Mucosa of rectum (tissue), 2 donors: ENCODE data around the gene ZGPAT.

Source experiments
- H3K27ac ChIP-seq, 2 donors: one replicate each; pipeline ENCODE4 v1.7.0; 2013; ENCODE audit warnings: inconsistent platforms in 2 of 2, low read depth in 2 of 2, low read length in 2 of 2
- H3K27me3 ChIP-seq, 2 donors: one replicate each; pipeline ENCODE4 v1.7.0; 2013; ENCODE audit warnings: low read length in 2 of 2; ENCODE audit not compliant: control insufficient read depth in 2 of 2, insufficient read depth in 2 of 2
- H3K36me3 ChIP-seq, 2 donors: one replicate each; pipeline ENCODE4 v1.7.0; 2013; ENCODE audit warnings: low read length in 2 of 2; ENCODE audit not compliant: control insufficient read depth in 2 of 2, insufficient read depth in 2 of 2
- H3K4me1 ChIP-seq, 2 donors: one replicate each; pipeline ENCODE4 v1.7.0; 2013; ENCODE audit warnings: low read length in 2 of 2, mild to moderate bottlenecking in 1 of 2; ENCODE audit not compliant: control insufficient read depth in 2 of 2, insufficient read depth in 2 of 2
- H3K4me3 ChIP-seq, 2 donors: one replicate each; pipeline ENCODE4 v1.7.0; 2013; ENCODE audit warnings: low read length in 2 of 2
- H3K9ac ChIP-seq, 2 donors: one replicate each; pipeline ENCODE4 v1.7.0; 2013; ENCODE audit warnings: low read length in 2 of 2, low read depth in 1 of 2, mild to moderate bottlenecking in 1 of 2
- H3K9me3 ChIP-seq, 2 donors: one replicate each; pipeline ENCODE4 v1.7.0; 2013; ENCODE audit warnings: low read length in 2 of 2; ENCODE audit not compliant: control insufficient read depth in 2 of 2
- donor health status: healthy.
- donor health status: Normal muscosa, but diverticular disease.

Gene ZGPAT

DNA sequence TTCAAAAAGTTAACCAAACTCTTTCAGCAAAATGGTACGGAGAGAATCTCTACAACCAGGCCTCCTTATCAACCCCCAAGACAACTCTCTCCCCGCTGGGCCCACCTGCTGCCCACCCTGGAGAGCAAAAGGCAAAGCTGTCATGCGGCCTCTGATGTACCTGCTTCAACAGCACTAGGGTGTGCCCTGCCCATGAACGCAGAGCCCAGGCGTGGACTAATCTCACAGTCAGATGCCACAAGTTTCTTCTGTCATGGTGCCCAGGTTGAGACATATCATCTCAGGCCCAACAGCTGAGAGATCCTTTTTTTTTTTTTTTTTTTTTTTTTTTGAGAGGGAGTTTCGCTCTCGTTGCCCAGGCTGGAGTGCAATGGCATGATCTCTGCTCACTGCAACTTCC, 58.1 kb downstream of the ZGPAT start:
- no peak overlapping the region for H3K9ac ChIP-seq
- H3K27ac ChIP-seq, result no peak overlapping the region
- H3K9me3 ChIP-seq, result no peaks in the 10 kb centered on the region
- no peaks in the 10 kb centered on the region for H3K4me1 ChIP-seq
- H3K27me3 ChIP-seq, result no peaks in the 10 kb centered on the region
- H3K4me3 ChIP-seq, result no peak overlapping the region
- H3K36me3 ChIP-seq, result no peaks in the 10 kb centered on the region

DNA sequence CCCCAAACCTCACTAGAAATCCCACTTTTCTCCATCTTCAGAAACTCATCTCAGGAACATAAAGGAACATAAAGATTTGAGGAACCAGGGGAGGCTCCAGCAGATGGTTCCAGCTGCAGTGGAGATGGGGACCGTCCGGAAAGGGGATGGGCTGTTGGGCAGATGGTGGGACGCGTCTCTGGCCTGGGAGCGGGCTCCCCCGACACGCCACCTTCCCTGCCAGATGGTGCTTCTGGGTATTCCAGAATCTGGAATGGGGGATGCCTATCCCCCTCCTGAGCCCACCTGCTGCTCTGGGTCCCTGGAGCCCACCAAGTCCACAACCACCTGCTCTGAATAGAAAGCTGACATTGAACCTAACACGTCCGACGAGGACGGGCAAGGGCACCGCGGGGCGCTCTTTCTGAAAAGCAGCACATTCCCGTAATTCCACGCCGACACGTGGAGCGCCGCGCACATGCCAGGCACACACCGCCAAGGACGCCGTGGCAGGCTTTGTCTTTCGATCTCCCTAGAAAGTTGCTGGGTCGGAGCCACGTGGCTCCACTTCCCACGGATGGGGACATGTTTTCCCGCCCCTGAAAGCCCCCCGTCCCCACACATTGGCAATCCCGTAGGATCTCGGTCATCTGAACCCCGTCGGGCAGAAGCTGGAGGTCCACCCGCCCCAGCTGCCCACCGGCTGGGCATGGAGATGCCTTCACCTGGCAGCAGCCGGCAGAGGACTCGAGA, 59.0 kb downstream of the ZGPAT start:
- H3K4me1 ChIP-seq, result no peaks in the 10 kb centered on the region
- no peak overlapping the region for H3K27ac ChIP-seq
- no peaks in the 10 kb centered on the region for H3K27me3 ChIP-seq
- no peak overlapping the region for H3K9ac ChIP-seq
- H3K9me3 ChIP-seq, result no peaks in the 10 kb centered on the region
- H3K36me3 ChIP-seq, result no peaks in the 10 kb centered on the region
- H3K4me3 ChIP-seq, result no peak overlapping the region

DNA sequence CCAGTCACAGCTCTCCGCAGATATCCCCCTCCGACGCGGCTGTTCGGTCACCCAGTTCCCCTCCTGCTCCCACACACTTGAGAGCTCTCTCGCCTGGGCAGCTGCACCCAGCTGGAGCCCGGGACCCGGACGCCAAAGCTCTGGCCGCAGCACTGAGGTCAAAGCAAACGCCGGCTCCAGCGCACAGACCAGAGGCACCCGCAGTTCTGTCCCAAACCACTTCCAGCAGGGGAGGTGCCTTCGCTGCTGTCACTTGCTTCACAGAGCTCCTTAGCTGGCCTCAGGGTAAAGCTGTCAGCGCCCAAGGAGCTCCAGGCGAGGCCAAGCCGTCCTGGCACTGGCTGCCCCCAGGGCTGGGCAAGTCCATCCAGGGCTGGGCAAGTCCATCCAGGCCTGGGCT, 59.6 kb downstream of the ZGPAT start:
- H3K9me3 ChIP-seq, result no peaks in the 10 kb centered on the region
- H3K27ac ChIP-seq, result no peak overlapping the region
- H3K27me3 ChIP-seq, result no peaks in the 10 kb centered on the region
- H3K9ac ChIP-seq, result no peak overlapping the region
- H3K4me1 ChIP-seq, result no peaks in the 10 kb centered on the region
- H3K4me3 ChIP-seq, result no peak overlapping the region
- no peaks in the 10 kb centered on the region for H3K36me3 ChIP-seq

DNA sequence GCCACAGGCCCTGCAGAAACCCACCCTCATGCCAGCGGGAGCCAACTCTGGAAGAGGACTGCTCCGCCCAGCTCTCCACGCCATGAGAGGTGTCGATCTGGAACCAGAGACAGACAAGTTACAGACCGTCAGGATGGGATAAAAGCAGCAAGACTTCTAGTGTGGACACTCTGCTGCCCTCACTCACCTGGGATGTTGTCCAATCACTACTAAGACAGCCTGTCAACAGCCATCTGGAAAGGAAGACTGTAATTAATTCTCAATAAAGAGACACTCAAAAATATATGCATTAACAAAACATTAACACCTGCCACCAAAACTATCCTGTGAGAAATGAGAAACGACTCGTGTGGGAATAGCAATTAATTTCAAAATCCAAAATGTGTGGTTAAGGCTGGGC, 60.0 kb downstream of the ZGPAT start:
- H3K4me1 ChIP-seq, result no peaks in the 10 kb centered on the region
- no peaks in the 10 kb centered on the region for H3K36me3 ChIP-seq
- H3K9ac ChIP-seq, result no peak overlapping the region
- no peak overlapping the region for H3K27ac ChIP-seq
- H3K27me3 ChIP-seq, result no peaks in the 10 kb centered on the region
- H3K9me3 ChIP-seq, result no peaks in the 10 kb centered on the region
- no peak overlapping the region for H3K4me3 ChIP-seq

DNA sequence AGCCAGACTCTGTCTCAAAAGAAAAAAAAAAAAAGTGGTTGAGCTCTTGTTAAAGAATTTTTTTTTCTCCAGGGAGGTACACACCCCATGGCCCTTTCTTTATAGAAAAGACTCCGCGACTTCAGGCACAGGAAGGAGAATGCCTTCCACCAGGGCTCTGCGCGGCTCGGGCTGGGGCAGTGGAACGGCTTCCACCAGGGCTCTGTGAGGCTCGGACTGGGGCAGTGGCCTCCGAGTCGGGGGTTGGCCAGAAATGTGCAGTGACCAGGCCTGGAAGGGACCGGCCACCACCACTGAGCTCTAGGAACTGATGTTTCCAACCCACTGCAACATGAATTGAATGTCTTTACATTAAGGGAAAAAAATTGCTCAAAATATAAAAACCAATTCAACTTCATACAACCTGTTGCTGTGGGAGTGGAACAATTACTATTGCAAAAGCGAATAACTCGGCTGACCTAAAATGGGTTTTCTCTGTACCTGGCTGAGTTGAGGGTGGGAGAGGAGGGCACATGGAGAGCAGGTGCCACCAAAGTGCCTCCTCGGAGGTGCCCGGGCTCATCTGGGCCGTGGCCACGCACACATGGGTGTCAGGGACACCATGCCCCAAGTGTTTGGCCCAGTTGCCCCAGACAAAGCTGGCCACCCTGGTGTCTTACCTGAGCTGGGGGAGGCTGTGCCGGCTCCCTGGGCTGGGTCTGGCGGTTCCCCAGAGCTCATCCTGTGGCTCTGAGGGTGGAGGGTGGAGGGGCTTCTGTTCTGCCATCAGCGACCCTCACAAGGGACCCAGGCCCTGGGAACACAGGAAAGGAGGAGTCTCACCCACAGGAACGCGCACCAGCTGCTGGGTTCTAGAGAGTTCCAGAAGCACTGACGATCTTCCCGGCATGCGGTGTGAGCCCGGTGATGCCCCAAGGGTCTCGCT, 61.0 kb downstream of the ZGPAT start:
- H3K27me3 ChIP-seq, result no peaks in the 10 kb centered on the region
- no peak overlapping the region for H3K27ac ChIP-seq
- no peaks in the 10 kb centered on the region for H3K4me1 ChIP-seq
- no peak overlapping the region for H3K9ac ChIP-seq
- no peak overlapping the region for H3K4me3 ChIP-seq
- H3K9me3 ChIP-seq, result no peaks in the 10 kb centered on the region
- no peaks in the 10 kb centered on the region for H3K36me3 ChIP-seq

DNA sequence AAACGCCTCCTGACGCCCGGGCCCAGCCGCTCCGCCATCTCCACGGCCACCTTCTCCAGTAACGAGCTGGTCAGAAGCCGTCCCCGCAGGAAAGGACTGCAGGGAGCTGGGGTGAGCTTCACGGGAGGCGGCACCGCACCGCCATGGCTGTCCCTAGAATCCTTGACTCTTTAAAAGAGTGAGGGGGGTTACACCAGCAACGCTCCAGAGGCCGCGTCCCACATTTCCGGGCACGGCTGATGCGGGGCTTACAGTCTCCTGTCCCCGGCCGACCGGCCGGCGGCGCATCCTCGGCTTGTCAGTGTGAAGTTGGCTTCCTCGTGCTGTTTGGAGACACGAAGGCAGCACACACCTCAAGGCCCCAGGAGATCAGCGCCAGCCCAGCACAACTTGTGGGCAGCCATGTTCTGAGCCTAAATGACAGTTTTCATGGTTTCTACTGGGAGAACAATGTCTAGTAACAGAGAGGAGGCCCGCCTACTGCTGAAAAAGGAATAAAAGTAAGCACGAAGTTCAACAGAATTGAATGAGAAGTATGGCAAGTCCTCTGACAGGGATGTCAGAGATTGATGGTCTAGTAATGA, 62.1 kb downstream of the ZGPAT start:
- Histone ChIP-seq H3K27me3 (no peaks in the 10 kb centered on the region), H3K9me3 (no peaks in the 10 kb centered on the region), H3K4me3 (no peak overlapping the region), H3K4me1 (no peaks in the 10 kb centered on the region), H3K9ac (no peak overlapping the region), H3K27ac (no peak overlapping the region), H3K36me3 (no peaks in the 10 kb centered on the region)

DNA sequence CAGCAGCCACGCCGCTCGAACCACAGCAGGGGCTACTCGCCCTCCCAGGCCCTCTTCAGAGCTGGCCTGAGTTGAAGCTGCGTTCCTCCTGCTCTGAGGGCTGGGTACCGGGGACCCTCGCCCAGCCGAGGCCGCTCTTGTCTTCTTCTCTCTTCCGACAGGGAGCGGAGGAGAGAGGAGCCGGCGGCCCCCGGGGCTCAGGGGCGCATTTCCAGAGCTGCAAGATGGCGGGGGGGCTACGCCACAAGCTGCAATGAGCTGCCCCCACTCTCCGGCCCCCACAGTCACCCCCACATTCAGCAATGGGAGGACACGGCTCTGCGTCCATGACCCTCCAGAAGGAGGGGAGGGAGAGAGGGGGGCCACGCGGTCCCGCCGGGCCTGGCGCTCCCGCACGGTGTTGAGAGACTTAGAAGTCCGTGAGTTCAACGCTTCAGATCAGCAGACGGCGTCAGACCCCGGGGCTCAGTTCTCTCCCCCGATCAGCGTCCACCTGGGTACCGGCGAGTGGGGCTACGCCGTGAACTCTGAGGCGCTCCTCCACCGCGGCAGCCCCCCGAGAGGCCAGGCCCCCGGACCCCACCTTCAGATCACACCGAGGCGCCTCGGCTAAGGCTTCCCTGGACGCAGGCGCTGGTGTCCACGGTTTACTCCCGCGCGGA, 63.3 kb downstream of the ZGPAT start:
- no peak overlapping the region for H3K9ac ChIP-seq
- H3K27me3 ChIP-seq, result no peaks in the 10 kb centered on the region
- no peaks in the 10 kb centered on the region for H3K9me3 ChIP-seq
- H3K4me3 ChIP-seq, result no peak overlapping the region
- H3K36me3 ChIP-seq, result no peaks in the 10 kb centered on the region
- no peaks in the 10 kb centered on the region for H3K4me1 ChIP-seq
- no peak overlapping the region for H3K27ac ChIP-seq

DNA sequence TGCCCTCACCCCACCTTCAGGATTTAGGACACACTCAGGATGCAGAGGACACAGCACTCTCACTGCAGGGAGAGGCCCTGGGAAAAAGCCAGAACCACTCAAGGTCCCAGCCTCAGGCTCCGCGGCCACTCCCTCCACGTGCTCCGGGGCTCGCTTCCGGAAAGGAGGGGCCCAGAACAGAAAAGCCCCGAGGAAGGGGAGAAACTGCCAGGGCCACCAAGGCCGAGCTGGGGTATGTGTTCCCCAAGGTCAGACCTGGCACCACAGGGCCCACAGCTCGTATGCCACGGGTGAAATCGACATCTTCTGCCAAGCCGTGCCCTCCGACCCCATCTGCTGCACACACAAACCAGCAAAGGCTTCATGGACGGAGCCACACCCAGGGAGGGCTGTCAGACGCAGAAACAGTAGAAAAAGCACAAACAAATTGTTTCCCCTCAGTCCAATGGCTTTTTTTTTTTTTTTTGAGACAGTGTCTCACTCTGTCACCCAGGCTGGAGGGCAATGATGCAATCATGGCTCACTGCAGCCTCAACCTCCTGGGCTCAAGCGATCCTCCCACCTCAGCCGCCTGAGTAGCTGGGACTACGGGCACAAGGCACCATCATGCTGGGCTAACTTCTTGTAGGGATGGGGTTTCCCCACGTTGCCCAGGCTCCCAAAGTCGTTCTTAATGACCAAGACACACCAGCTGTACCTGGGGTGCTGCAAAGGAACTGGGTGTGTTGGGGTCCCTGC, 65.1 kb downstream of the ZGPAT start:
- Histone ChIP-seq H3K36me3 (no peaks in the 10 kb centered on the region), H3K9ac (no peak overlapping the region), H3K4me1 (no peaks in the 10 kb centered on the region)

DNA sequence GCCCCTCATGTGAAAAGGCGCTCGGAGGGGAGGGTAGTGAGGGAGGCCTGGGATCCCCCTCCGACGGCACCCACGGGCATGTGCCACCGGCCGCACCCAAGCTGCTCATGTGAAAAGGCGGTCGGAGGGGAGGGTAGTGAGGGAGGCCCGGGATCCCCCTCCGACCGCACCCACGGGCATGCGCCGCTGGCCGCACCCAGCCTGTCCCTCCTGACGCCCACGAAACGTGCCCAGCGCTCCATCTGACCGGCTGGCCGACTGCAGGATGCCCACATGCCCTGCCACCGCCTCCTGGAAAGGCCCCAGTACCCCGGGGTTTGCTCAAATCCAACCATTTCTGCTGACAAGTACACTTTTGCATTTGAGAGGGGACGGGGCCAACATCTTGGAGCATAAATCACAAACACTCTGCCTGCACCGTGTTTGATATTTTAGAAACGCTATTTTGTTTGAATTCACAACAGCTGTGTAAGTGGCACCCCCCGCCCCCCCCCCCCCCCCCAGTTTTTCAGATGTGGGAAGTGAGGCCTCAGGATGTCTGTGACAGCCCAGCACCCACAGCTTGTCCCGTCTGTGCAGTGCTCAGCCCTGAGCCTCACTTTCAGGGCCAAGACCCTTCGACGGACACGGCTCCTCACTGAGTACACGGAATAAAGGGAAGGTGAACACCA, 65.9 kb downstream of the ZGPAT start:
- Histone ChIP-seq H3K4me3 (no peak overlapping the region), H3K9me3 (no peaks in the 10 kb centered on the region), H3K9ac (no peak overlapping the region), H3K36me3 (no peaks in the 10 kb centered on the region), H3K4me1 (no peaks in the 10 kb centered on the region), H3K27ac (no peak overlapping the region), H3K27me3 (no peaks in the 10 kb centered on the region)

More for the DNA sequence above, 65.1 kb downstream of the ZGPAT start:
- Histone ChIP-seq H3K4me3 (no peak overlapping the region), H3K27ac (no peak overlapping the region), H3K9me3 (no peaks in the 10 kb centered on the region), H3K27me3 (no peaks in the 10 kb centered on the region)
